HS-5 (cell line): ENCODE results near the gene PHF21B.
A peak's percentile ranks its signal among the peaks of the same experiment; 100 is the strongest.

Experiments
- DNase-seq: peaks from one replicate; pipeline ENCODE4 v3.0.0-alpha.2; 2012; ENCODE audit warnings: low read depth

PHF21B gene

DNA sequence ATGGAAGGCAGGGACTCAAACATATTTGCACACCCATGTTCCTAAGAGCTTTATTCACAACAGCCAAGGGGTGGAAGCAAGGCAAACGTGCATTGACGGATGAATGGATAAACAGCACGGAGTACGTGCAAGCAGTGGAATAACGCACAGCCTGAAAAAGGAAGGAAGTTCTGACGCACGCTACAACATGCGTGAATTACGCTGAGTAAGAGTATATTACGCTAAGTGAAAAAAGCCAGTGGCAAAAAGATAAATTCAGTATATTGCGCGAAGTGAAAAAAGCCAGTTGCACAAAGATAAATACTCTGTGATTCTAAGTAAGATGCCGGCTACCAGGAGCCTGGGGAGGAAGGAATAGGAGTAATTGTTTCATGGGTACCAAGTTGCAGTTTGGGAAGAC is 19.5 kb downstream of the PHF21B start:
- no peak for DNase-seq

DNA sequence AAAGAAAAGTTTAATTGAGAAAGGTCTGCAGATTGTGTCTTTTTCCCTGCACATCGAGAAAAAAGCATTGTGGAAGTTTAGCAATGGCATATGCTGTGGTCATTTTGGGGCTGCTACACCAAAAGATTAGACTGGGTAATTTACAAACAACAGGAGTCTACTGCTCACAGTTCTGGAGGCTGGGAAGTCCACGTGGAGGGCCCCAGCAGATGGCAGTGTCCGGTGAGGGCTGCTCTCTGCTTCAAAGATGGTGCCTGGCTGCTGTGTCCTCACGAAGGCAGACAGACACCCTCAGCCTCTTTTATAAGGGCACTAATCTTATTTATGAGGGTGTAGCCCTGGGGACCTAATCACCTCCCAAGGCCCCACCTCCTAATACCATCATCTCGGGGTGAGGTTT is 21.1 kb downstream of the PHF21B start:
- no peak for DNase-seq

GRCh38 chr22:44986926-44987325 is 22.9 kb downstream of the PHF21B start:
- DNase-seq, result no peak

- DNase-seq, result no peak
Observed at GRCh38 chr22:44985906-44986527, 23.8 kb downstream of the PHF21B start.

DNA sequence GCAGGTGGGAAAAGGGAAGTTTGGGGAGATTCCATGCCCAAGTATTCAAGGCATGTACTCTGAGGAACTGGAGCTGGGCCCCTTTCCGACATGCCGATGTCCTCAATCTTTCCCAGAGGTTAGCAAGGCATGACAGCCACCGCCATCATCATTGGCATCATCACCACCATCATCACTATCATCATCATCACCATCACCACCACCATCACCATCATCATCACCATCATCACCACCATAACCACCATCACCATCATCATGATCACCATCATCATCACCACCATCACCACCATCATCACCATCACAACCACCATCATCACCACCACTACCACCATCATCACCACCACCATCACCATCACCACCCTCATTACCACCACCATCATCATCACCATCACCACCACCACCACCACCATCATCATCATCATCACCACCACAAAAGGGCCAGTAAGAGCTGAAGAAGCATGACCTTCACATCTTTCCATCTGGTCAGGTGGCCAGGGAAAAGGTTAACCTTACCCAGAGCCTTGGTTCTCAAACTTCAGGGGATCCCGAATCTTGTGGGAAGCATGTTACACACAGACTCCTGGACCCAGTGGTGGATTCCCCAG is 25.8 kb downstream of the PHF21B start:
- no peak for DNase-seq

DNA sequence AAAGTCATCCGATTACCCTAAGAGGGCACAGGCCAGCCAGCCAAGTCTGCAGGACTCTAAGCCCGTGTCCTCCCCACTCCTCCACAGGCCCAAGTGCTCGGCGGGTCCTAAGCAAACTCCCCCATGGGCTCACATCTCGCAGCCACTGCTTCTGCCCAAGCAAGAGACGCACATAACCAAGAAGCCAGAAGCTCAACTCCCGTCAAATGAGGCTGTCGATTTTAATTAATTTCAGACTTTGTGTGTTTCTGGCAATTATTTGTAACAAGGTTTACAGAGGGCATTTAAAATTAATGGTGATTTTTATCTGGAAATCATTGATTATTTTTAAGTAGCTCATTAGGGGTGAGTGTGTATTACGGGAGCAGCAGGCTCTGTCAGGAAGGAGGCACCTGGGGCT is 27.4 kb downstream of the PHF21B start:
- DNase-seq, result no peak

DNA sequence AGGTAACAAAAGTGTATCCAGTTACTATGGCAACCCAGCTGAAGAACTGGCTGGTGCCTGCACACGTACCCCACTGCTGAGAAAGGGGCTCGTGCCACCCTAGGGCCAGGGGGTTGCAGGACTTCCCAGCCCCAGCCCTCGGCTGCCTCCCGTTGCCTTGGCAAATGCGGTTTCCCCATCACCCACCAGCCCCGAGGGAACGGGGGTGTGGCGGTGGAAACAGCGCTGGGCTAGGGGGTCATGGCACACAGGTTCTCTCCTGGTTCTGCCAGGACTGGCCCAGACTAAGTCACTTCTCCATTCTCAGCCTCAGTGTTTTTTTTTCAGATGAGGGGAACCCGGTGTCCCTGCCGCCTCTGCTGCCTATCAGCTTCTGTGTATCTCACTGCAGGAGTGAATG is 27.9 kb downstream of the PHF21B start:
- DNase-seq, result no peak

DNA sequence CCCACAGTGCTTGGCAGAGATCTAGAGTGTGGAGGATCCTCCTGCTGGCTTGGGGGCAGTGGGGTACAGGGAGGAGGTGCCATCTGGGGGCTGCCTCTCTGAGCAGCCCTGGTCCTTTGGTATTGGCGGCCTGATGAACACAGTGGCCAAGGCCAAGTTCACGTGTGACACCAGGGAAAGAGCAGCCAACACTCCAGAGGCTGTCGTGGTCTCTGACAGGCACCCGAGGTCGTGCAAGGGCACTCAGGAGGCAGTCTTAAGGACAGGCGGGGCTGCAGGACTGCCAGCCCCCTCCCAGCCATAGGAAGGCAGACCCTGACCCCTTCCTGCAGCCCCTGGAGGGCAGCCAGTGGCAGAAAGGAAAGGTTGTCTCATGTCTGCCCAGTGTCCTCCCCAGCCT is 30.7 kb downstream of the PHF21B start:
- DNase-seq, result no peak

DNA sequence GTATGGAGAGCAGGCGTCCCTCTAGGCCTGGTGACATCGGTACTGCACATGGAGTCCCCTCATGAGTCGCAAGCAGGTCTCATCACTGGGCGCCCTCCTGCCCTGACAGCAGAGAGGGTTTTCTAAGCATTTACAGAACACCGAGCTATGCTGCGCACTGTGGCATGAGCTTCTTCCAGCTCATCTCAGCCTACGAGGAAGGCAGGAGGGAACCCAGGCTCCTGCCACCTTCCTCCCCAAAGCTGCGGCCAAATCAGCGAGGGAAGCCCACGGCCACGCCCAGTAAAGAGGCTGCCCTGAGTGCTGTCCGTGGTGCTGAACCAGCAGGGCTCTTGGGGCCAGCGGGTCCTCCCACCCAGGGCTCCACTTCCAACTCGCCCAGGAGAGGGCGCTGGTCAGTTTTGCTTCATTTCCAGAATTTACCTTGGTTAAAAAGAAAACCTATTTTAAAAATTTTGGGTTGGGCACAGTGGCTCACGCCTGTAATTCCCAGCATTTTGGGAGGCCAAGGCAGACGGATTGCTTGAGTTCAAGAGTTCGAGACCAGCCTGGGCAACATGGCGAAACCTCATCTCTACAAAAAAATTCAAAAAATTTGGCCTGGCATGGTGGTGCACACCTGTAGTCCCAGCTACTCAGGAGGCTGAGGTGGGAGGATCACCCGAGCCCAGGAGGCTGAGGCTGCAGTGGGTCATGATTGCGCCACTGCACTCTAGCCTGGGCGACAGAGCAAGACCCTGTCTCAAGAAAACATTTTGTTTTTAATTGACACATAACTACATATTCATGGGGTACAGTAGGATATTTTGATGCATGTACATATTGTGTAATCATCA is 34.2 kb downstream of the PHF21B start:
- peak; percentile 35 for DNase-seq

- DNase-seq, result no peak
Observed at GRCh38 chr22:44974454-44974853, 35.4 kb downstream of the PHF21B start.

- no peak for DNase-seq
Observed at GRCh38 chr22:44973829-44974228, 36.0 kb downstream of the PHF21B start.

GRCh38 chr22:44972363-44973083 is 37.3 kb downstream of the PHF21B start:
- no peak for DNase-seq

DNA sequence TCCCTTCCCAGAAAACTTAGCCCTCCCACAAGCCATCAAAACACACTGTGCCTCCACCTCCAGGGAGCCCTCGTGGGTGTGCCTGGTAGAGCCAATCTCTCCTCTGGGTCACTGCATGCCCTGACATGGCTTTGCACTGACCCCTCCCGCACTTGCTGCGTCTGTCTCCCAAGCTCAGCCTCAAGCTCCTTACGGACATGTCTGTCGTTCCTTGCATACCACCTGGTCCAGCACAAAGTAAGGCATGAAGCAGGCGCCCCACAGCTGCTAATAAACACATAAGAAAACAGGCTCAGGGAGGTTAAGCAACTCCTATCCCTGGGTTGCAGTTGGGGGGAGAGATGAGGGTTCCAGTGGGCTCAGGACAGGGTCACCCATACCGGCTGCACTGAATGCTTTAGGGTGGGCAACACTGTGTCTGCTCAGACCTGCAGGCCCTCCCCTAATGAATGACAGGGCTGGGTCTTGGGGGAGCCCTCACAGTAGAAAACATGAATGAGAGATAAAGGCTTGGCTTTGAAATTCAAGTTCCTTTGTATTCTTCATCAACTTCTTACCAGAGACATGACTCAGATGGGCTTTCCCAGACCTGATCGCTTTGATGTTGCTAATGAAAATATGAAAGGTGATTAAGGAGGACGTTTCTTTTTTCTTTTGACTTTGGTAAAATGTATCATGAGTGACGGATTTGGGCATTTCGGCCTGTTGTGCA is 38.0 kb downstream of the PHF21B start:
- no peak for DNase-seq

- no peak for DNase-seq
Observed at GRCh38 chr22:44970291-44970690, 39.5 kb downstream of the PHF21B start.

- DNase-seq, result no peak
Observed at GRCh38 chr22:44969817-44970216, 40.0 kb downstream of the PHF21B start.

- DNase-seq, result no peak
Observed at GRCh38 chr22:44968736-44969135, 41.1 kb downstream of the PHF21B start.

DNA sequence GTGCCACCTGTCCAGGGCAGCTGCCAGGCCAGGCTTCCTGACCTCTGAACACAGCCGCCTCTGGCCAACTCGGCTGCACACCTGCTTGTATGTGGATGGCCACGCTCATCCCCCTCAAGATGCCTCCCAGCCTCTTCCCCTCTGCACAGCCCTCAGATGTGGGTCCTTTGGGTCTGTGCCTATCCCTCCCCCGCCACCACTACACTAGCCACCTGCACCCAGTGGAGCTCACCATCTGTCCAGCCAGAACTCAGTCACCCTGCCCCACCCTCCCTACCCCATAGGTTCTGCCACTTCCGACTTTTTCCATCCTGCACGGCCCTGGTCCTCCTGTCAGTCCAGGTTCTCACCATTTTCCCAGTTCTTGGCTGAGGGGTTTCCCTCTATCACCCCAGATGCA is 44.6 kb downstream of the PHF21B start:
- no peak for DNase-seq

GRCh38 chr22:44964722-44965078 is 45.1 kb downstream of the PHF21B start:
- DNase-seq, result no peak

GRCh38 chr22:44963832-44964721 is 45.7 kb downstream of the PHF21B start:
- DNase-seq, result no peak

DNA sequence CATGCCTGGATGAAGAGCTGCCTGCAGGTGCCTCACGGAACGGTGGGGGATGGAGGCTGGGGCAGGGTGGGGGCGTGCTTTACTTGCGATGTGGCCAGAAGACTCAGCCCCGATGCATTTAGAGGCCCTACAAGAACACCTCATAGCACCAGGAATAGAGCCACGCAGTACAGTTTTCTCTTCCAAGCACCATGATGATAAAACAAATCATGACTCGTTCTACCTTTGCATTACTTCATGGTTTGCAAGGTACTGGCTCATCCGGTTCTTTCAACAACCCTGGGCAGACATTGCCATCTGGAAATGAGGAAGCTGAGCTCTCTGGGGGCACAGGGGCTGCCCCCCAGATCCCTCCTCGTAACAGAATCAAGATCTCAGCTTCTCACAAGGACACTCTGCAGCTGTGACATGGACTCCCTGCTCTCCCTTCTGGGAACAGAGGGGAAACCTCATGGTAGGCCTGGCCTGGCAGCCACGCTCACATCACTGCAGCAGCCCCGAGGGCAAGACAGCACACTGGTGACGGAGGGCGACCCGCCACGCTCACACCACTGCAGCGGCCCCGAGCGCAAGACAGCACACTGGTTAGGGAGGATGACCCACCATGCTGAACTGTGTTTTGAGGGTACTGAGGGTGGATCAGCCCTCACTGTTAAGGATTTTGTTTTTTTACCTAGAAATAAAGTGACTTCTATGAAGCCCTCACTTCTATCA is 46.9 kb downstream of the PHF21B start:
- no peak for DNase-seq
